Skeletal muscle satellite cell (primary cell): Measurements from ENCODE around the gene MORF4L2.

ENCODE experiments used
- H3K27me3 ChIP-seq: 2 replicates; pipeline ENCODE4 v1.7.0; 2013; ENCODE audit warnings: low read length; ENCODE audit not compliant: control insufficient read depth, insufficient read depth
- H3K36me3 ChIP-seq: 2 replicates; pipeline ENCODE4 v1.7.0; 2013; ENCODE audit warnings: mild to moderate bottlenecking, control low read depth, low read length; ENCODE audit not compliant: insufficient read depth
- H3K4me1 ChIP-seq: 2 replicates; pipeline ENCODE4 v1.7.0; 2013; ENCODE audit warnings: low read length; ENCODE audit not compliant: control insufficient read depth, insufficient read depth
- H3K4me2 ChIP-seq: 2 replicates; pipeline ENCODE4 v1.7.0; 2013; ENCODE audit warnings: mild to moderate bottlenecking, low read length
- H3K4me3 ChIP-seq: 2 replicates; pipeline ENCODE4 v1.7.0; 2013; ENCODE audit warnings: low read length
- H3K9ac ChIP-seq: 2 replicates; pipeline ENCODE4 v1.7.0; 2013; ENCODE audit warnings: mild to moderate bottlenecking, low read depth, low read length, moderate library complexity
- H3K9me3 ChIP-seq: replicated peaks from 2 replicates; pipeline ENCODE4 v1.7.0; 2013; ENCODE audit warnings: mild to moderate bottlenecking, control low read depth, low read length

The MORF4L2 gene

DNA sequence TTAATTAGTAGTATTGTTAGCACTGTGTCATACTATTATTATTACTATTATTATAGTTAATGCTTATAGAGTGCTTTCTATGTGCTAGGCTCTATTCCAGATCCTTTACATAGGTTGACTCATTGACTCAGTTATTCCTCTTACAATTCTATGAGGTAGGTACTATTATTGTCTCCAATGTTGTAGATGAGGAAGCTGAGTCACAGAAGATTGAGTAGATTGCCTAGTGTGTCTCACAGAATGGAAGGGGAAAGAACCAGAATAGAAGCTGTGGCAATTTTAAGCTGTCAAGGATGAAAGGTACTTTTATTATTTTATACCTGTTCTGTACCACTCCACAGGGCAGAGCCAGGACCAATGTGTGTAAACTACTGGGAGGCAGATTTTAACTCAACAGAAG lies 59.6 kb downstream of the MORF4L2 start:
- Histone ChIP-seq H3K27me3 (no peaks in the 10 kb centered on the region), H3K4me3 (no peak overlapping the region), H3K4me1 (peaks cover 4% of the 10 kb centered on the region), H3K9me3 (no peaks in the 10 kb centered on the region), H3K4me2 (no peak overlapping the region), H3K36me3 (no peaks in the 10 kb centered on the region), H3K9ac (no peak overlapping the region)
